Stimulated activated CD4-positive, alpha-beta T cell treated with anti-CD3 and anti-CD28 coated beads, TNF-alpha, amount 100 ng/mL, for 24 hours (primary cell): Measurements from ENCODE around the gene CROCC.
A peak's percentile ranks its signal among the peaks of the same experiment; 100 is the strongest.
"Not testable (repeated sequence)": the region's sequence is repeated elsewhere in the genome, so short reads cannot be mapped to it uniquely, and the experiment has no call there.

Experiments used
- DNase-seq, 3 experiments: peaks; one replicate each; pipeline ENCODE4 v3.0.0-alpha.2; 2020; ENCODE audit warnings: low read depth in 3 of 3

CROCC gene

GRCh38 chr1:16936580-16936979 lies 14.8 kb downstream of the CROCC start:
- not testable (repeated sequence) for DNase-seq

GRCh38 chr1:16938351-16939321 lies 16.9 kb downstream of the CROCC start:
- DNase-seq: no peak

- DNase-seq: not testable (repeated sequence)
These were observed 17.9 kb downstream of the CROCC start for GRCh38 chr1:16939386-16940180.

- DNase-seq: no peak
These were observed 22.3 kb downstream of the CROCC start for GRCh38 chr1:16944038-16944437.

GRCh38 chr1:16945512-16945911 lies 23.8 kb downstream of the CROCC start:
- not testable (repeated sequence) for DNase-seq

GRCh38 chr1:16946185-16946584 lies 24.5 kb downstream of the CROCC start:
- not testable (repeated sequence) for DNase-seq

GRCh38 chr1:16946646-16947045 lies 24.9 kb downstream of the CROCC start:
- no peak for DNase-seq

- DNase-seq: not testable (repeated sequence)
These were observed 26.7 kb downstream of the CROCC start for GRCh38 chr1:16948282-16948891.

- DNase-seq: not testable (repeated sequence)
These were observed 27.3 kb downstream of the CROCC start for GRCh38 chr1:16949026-16949425.

- DNase-seq: not testable (repeated sequence)
These were observed 30.6 kb downstream of the CROCC start for GRCh38 chr1:16952376-16952775.

GRCh38 chr1:16954579-16954978 lies 32.8 kb downstream of the CROCC start:
- no peak for DNase-seq

GRCh38 chr1:16955186-16955585 lies 33.5 kb downstream of the CROCC start:
- no peak for DNase-seq

GRCh38 chr1:16956775-16957174 lies 35.0 kb downstream of the CROCC start:
- DNase-seq: no peak

GRCh38 chr1:16957731-16958130 lies 36.0 kb downstream of the CROCC start:
- DNase-seq: no peak

GRCh38 chr1:16958475-16958874 lies 36.7 kb downstream of the CROCC start:
- DNase-seq: no peak

GRCh38 chr1:16960560-16961296 lies 39.0 kb downstream of the CROCC start:
- peak; percentile 59 to 84 (median 60) for DNase-seq

GRCh38 chr1:16961297-16962133 lies 39.8 kb downstream of the CROCC start:
- no peak for DNase-seq

GRCh38 chr1:16964169-16964568 lies 42.4 kb downstream of the CROCC start:
- DNase-seq: not testable (repeated sequence)

- no peak for DNase-seq
These were observed 43.8 kb downstream of the CROCC start for GRCh38 chr1:16965486-16966067.

- no peak for DNase-seq
These were observed 44.6 kb downstream of the CROCC start for GRCh38 chr1:16966282-16966681.
